T-helper 2 cell treated with Interferon-gamma antibody and Interleukin-4, amounts not matched to agents 100 ng/mL and 5 ng/mL, for 36 hours (primary cell): ENCODE results near the gene SERPINA10. TPM values are rescaled to one million over a fixed set of nuclear protein-coding genes. Genes with fewer than 3 reads are reported as not detected.
"Not testable (repeated sequence)": the region's sequence is repeated elsewhere in the genome, so short reads cannot be mapped to it uniquely, and the experiment has no call there.

ENCODE experiments used
- intact Hi-C: fragments of 100-400 bp; cut with micrococcal nuclease; formaldehyde crosslinking; loops from one replicate; pipeline ENCODE4 v1.15.1; 2023
- total RNA-seq: library from RNA; stranded (reverse); gene quantifications from 2 replicates; pipeline ENCODE4 v1.2.3, GENCODE V29; 2022

SERPINA10 gene
- total RNA-seq, 1 donor from 2014 or later = not detected

DNA sequence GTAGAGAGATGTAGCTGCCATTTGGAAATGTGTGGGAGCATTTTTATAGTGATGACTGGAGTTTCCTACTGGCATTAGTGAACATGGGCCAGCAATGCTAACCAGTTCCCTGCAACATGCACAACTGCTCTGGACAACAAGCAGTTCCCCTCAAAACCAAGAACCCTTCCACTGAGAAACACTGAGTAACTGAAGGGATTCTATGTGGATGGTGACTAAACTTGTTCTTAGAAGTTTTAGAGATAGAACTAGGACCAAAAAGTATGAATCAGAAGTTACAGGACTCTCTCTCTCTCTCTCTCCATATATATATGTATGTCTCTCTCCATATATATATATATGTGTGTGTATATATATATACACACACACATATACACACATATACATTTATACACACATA is 7.9 kb downstream of the SERPINA10 start:
- intact Hi-C loops = no loop called here

DNA sequence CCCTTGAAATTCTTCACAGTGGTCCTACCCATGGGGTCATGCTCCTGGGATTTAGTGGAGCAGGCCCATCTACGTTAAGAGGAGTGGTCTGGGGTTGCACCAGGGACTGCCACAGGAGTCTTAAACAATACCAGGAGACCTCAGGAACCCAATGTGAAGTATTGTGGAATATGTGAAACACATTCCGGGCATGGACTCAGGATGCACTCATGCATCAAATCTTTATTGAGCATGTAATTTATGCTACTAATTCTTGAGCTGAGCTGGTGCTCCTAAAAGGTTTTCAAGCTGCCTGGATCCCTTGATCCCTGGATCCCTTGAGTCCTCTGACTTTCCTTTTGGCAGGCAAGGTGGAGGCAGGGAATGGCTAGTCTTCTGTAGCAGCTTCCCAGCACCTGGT is 8.8 kb downstream of the SERPINA10 start:
- intact Hi-C loops = no loop called here

DNA sequence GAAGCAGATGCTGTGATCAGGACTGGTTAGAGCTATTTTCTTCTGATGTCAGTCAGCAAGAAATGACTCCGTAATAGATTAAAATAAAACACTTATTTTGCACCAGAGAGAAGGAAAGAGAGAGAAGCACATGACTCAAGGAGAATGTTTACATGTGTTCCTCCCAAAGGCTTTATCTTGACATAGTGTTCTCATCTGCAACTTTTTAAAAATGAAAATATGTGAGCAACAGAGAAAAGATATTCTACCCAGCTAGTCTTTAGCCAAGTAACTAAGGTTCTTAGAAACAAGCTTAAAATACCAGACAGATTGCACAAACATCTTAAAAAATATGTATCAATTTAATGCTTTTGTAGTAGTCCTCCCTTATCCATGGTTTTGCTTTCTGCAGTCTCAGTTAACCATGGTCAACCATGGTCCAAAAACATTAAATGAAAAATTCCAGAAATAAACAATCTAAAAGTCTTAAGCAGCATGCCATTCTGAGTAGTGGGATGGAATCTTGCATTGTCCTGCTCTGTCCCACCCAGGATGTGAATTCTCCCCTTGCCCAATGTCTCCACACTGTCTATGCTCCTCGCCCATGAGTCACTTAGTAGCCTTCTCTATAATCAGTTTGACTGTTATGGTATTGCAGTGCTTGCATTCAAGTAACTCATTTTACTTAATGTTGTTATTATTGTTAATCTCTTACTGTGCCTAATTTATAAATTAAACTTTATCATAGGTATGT is 9.9 kb downstream of the SERPINA10 start:
- intact Hi-C loops = no loop called here

DNA sequence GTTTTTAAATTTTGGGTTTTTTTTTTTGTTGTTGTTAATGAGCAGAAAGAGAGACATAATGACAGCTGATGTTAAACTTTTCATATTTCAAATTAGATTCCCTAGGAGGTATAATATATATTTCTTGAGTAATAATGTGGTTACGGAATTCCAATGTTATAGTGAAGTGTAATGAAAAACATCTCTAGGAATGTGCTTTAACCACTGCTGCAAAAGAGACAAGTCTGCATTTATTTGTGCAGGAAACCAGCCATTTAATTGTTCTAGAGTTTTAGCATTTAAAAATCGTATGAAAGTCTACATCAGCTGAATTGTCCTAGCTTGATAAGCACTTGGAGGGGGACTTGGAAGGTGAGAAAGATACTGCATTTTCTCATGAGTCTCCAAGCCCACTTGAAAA is 14.3 kb downstream of the SERPINA10 start:
- intact Hi-C loops = no loop called here

DNA sequence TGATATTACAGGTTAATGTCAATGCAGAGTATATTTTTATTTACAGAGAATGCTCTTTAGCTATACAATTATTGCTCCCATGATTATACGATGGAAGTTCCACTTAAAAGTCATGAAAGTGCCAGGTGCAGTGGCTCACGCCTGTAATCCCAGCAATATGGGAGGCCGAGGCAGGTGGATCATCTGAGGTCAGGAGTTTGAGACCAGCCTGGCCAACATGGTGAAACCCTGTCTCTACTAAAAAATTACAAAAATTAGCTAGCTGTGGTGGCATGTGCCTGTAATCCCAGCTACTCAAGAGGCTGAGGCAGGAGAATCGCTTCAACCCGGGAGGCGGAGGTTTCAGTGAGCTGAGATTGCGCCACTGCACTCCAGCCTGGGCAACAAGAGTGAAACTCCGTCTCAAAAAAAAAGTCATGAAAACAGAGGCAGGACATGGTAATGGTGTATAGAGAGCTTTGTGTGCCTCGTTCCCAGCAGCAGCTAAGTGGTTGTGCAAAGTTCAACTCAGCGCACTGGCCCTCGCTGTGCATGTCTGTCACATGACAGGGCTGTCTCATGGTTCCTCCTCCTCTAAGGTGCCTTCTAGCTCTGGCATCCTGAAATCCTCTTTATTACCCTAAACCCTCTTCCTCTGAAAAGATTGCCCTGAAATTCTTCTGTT is 16.0 kb downstream of the SERPINA10 start:
- intact Hi-C loops = not testable (repeated sequence)

DNA sequence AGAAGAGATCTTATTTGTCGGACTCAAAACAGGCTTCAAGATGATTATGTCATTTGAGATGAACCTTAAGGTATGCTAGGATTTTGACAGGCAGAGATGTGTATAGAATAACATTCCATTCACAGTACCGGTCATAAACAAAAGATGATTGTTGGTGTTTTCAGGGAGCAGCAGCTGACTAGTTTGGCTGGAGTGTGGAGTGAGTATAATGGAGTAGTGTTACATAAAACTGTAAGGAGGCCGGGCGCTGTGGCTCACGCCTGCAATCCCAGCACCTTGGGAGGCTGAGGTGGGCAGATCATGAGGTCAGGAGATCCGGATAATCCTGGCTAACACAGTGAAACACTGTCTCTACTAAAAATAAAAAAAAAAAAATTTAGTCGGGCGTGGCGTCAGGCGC is 23.9 kb downstream of the SERPINA10 start:
- intact Hi-C loops = no loop called here

DNA sequence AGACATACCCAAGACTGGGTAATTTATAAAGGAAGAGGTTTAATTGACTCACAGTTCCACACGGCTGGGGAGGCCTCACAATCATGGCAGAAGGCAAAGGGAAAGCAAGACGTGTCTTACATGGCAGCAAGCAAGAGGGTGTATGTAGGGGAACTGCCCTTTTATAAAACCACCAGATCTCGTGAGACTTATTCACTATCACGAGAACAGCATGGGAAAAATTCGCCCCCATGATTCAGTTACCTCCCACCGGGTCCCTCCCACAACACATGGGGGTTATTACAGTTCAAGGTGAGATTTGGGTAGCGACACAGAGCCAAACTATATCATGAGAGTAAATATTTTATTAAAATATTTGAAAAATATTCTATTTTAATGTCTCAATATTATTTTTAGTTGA is 24.5 kb downstream of the SERPINA10 start:
- intact Hi-C loops = not testable (repeated sequence)

DNA sequence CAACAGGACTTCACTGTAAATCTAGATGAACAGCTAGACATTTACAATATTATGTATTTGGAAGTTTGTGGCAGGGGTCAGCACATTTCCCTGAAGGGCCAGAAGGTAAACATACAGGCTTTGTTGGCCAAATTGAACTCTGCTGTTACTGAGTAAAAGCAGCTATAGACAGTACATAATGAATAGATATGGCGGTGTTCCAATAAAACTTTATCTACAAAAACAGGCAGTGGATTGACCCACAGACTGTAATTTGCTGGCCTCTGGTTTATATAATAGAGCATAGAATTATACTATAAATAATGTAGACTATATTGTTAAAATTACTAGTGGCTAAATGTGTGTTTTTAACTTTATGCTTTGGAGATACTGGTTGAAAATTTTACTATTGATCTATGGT is 25.7 kb downstream of the SERPINA10 start:
- intact Hi-C loops = no loop called here

DNA sequence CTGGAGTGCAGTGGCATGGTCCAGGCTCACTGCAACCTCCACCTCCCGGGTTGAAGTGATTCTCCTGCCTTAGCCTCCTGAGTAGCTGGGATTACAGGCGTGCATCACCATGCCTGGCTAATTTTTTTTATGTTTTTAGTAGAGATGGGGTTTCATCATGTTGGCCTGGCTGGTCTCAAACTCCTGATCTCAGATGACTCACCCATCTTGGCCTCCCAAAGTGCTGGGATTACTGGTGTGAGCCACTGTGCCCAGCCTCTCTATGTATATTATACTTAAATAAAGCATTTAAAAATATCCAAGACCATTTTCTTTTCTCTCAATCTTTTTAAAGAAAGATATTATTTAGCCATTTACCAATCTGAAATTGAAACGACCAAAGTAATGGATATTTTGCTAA is 28.9 kb downstream of the SERPINA10 start:
- intact Hi-C loops = not testable (repeated sequence)

DNA sequence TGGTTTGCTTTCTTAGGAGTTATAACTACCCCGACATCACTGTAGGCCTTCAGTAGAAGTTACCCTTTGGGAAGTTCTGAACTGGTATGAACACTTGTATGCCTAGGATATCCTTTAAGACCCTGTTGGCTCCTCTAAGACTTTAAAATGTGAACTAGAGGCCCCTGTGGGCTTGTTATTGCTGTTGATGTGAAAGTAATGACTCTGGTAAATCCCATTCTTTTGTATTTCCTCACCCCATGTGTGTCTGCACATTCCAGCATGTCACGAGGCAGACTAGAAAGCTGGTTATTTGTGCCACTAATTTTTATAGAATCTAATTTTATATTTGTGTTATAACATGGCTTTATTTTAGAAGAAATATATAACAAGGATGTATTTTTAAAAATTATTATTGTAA is 48.9 kb downstream of the SERPINA10 start:
- intact Hi-C loops = no loop called here

DNA sequence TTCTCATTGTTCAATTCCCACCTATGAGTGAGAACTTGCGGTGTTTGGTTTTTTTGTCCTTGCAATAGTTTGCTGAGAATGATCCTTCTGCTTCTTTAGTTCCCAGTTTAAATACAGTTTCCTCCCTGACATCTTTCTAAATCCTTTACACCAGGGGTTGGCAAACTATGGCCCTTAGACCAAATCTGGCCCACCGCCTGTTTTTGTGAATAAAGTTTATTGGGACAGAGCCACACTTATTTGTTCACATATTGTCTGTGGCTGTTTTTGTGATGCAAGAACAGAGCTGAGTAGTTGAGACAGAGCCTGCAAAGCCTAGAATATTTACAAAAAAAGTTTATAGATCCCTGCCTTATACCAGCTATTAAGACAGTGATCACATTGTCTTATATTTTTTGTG is 53.7 kb downstream of the SERPINA10 start:
- intact Hi-C loops = no loop called here

DNA sequence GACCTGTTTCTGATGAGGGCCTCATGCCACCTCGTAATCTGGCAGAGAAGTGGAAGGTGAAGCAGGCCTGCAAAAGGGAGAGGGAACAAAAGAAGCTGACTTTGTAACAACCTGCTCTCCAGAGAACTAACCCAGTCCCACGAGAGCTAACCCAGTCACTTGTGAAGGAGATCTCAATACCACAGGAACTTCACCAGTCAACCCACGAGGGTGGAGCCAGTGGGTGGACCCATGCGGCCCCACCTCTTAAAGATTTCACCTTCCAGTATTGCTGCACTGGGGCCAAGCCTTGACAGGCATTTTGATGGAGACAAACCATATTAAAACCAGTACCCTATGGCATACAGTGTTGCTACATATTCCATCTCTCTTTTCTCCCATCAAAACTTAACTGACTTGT is 55.1 kb downstream of the SERPINA10 start:
- intact Hi-C loops = no loop called here

DNA sequence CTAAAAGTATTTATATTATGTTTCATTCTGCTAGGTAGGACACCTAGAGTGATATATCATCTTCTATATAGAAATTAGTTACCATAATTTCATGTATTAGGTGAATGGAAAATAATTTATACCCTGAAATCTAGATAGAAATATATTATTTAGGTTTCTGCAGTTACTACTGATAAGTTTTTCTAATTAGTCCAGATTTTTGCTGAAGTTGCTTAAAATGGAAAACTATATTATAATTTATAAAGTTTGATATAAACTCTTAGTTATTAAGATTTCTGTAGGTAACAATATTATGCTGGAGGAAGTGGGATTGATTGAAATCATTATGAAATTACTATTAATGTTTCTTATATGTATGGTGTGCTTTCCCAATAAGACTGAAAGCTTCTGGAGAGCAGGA is 56.0 kb downstream of the SERPINA10 start:
- intact Hi-C loops = no loop called here

Other genes starting within 250 kb of the SERPINA10 start
- 187 and 192 TPM in 2 replicates for gene DDX24, start 212.1 kb downstream of the SERPINA10 start, total RNA-seq
- 41.2 and 46.0 TPM in 2 replicates for gene IFI27L1, start 212.0 kb downstream of the SERPINA10 start, total RNA-seq
- gene IFI27, start 182.5 kb downstream of the SERPINA10 start, total RNA-seq = 8.5 and 13.6 TPM in 2 replicates
- gene IFI27L2, start 163.7 kb downstream of the SERPINA10 start, total RNA-seq = 67.6 and 68.6 TPM in 2 replicates
- gene PPP4R4, start 118.9 kb downstream of the SERPINA10 start, total RNA-seq = 0.64 and 1.1 TPM in 2 replicates
- gene SERPINA6, start 30.1 kb upstream of the SERPINA10 start, total RNA-seq = not detected in 2 replicates
- not detected in 2 replicates for gene SERPINA2, start 73.4 kb upstream of the SERPINA10 start, total RNA-seq
- gene SERPINA1, start 95.3 kb upstream of the SERPINA10 start, total RNA-seq = 0.16 TPM in 1 of 2 replicates, not detected in the other
- gene SERPINA11, start 159.5 kb upstream of the SERPINA10 start, total RNA-seq = not detected in 2 replicates
- not detected in 2 replicates for gene SERPINA9, start 182.9 kb upstream of the SERPINA10 start, total RNA-seq
- not detected in 2 replicates for gene SERPINA12, start 216.2 kb upstream of the SERPINA10 start, total RNA-seq